Esophagus squamous epithelium (tissue), 5 donors: ENCODE data around the gene SPEN. TPM values are rescaled to one million over a fixed set of nuclear protein-coding genes. Genes with fewer than 3 reads are reported as not detected.

ENCODE experiments used
- DNase-seq: peaks from one replicate; lab custom pipeline; 2025; lab: John Stamatoyannopoulos, UW
- H3K27ac ChIP-seq, 4 donors: fragments of 200-600 bp; sonication (generic); one replicate each; pipeline ENCODE4 v1.5.1; 2016 to 2019; ENCODE audit warnings: mild to moderate bottlenecking in 1 of 4
- H3K27me3 ChIP-seq, 4 donors: fragments of 200-600 bp; sonication (generic); 1 replicate in 3 of 4; 2 replicates in 1 of 4; pipeline versions ENCODE4 v1.5.1 to v1.6.0; 2017 to 2021; ENCODE audit warnings: antibody characterized with exemption in 1 of 4
- H3K36me3 ChIP-seq, 3 donors: fragments of 200-600 bp; sonication (generic); one replicate each; pipeline ENCODE4 v1.5.1; 2016 to 2019
- H3K4me1 ChIP-seq, 3 donors: fragments of 200-600 bp; sonication (generic); one replicate each; pipeline ENCODE4 v1.5.1; 2017 to 2019
- H3K4me3 ChIP-seq, 4 donors: fragments of 200-600 bp; sonication (generic); 1 replicate in 3 of 4; 2 replicates in 1 of 4; pipeline ENCODE4 v1.5.1; 2016 to 2019; ENCODE audit warnings: mild to moderate bottlenecking in 2 of 4, moderate library complexity in 1 of 4
- H3K9me3 ChIP-seq, 3 donors: fragments of 200-600 bp; sonication (generic); one replicate each; pipeline ENCODE4 v1.5.1; 2016 to 2019
- POLR2A ChIP-seq, 4 donors: fragments of 450-650 bp; IDR thresholded peaks; one replicate each; pipeline ENCODE4 v1.6.1; 2017; ENCODE audit warnings: antibody characterized with exemption in 4 of 4, mild to moderate bottlenecking in 4 of 4, moderate library complexity in 3 of 4
- WGBS, 2 donors: methylation state at CpG; one replicate each; pipeline ENCODE4 v1.1.5; 2018; 5-methylcytosine and 5-hydroxymethylcytosine counted together
- intact Hi-C: fragments of 100-400 bp; cut with DNase I; formaldehyde crosslinking; loops from one replicate; pipeline ENCODE4 v1.15.0; 2022
- total RNA-seq, 4 donors: library from RNA; depleted of rRNA; stranded (reverse); fragments of >200 nt; gene quantifications; one replicate each; pipeline ENCODE4 v1.1.0, GENCODE V29; 2016
- TF ChIP-seq, protein P1 (sequence below), 6 experiments: fragments of 450-650 bp in 4 of 6; fragments of 200-600 bp in 2 of 6; sonication (generic) in 2 of 6; IDR thresholded peaks; one replicate each; pipeline ENCODE4 v1.5.1; 2016 to 2019; ENCODE audit warnings: antibody characterized with exemption in 6 of 6, mild to moderate bottlenecking in 4 of 6, moderate library complexity in 4 of 6
- donor health status: DM: yes; HTN: yes; CAD: no.

SPEN gene
- total RNA-seq, 4 donors from 2014 or later, result 22.4 to 36.0 (median 30.5) TPM

DNA sequence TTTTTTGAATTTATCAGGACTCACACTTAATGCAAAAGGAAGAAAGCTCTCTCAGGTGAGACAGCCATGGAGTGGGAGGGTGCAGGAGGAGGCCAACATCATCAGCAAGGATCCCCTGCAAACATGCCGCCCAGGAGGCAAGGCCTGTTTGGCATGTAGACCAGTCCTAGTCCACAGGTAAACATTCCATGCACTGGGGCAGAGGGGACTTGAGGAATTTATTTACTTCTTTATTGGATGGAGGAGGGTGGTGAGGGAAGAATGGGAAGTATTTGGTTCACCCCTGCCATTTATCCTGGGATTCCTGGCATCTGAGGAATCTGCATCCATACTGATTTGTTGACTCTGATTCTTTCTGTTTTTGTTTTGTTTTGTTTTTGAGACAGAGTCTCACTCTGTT, 38.6 kb upstream of the SPEN start:
- 75 to 88% methylated on average over 1 of the region's 1 CpG for WGBS, 2 donors
- no peaks in the 10 kb centered on the region for H3K9me3 ChIP-seq
- H3K4me3 ChIP-seq, result no peak overlapping the region
- no peak for TF ChIP-seq POLR2A (IDR thresholded peaks at IDR 0.05)
- TF ChIP-seq, protein P1, sequence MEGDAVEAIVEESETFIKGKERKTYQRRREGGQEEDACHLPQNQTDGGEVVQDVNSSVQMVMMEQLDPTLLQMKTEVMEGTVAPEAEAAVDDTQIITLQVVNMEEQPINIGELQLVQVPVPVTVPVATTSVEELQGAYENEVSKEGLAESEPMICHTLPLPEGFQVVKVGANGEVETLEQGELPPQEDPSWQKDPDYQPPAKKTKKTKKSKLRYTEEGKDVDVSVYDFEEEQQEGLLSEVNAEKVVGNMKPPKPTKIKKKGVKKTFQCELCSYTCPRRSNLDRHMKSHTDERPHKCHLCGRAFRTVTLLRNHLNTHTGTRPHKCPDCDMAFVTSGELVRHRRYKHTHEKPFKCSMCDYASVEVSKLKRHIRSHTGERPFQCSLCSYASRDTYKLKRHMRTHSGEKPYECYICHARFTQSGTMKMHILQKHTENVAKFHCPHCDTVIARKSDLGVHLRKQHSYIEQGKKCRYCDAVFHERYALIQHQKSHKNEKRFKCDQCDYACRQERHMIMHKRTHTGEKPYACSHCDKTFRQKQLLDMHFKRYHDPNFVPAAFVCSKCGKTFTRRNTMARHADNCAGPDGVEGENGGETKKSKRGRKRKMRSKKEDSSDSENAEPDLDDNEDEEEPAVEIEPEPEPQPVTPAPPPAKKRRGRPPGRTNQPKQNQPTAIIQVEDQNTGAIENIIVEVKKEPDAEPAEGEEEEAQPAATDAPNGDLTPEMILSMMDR (IDR thresholded peaks at IDR 0.05), result no peak
- no peaks in the 10 kb centered on the region for H3K36me3 ChIP-seq
- peaks cover 0 to 8% (median 0%) of the 10 kb centered on the region in 3 donors for H3K4me1 ChIP-seq
- intact Hi-C loops, result no loop called here
- no peak for DNase-seq
- H3K27ac ChIP-seq, result no peak overlapping the region
- H3K27me3 ChIP-seq, result no peaks in the 10 kb centered on the region

- peak overlapping the region in 1 of 4 donors; percentile 30 for H3K27ac ChIP-seq
- DNase-seq, result no peak
- TF ChIP-seq, protein P1 (IDR thresholded peaks at IDR 0.05), result no peak
- TF ChIP-seq POLR2A (IDR thresholded peaks at IDR 0.05), result no peak
- 46 to 47% methylated on average over 1 of the region's 1 CpG for WGBS, 2 donors
- no peaks in the 10 kb centered on the region for H3K27me3 ChIP-seq
- H3K36me3 ChIP-seq, result no peaks in the 10 kb centered on the region
- H3K4me3 ChIP-seq, result no peak overlapping the region
- peaks cover 0 to 8% (median 0%) of the 10 kb centered on the region in 3 donors for H3K4me1 ChIP-seq
- intact Hi-C loops, result loop anchor here (10.0 kb wide), 1 partner anchor 185 kb away; no protein-coding TSS in a partner anchor
- no peaks in the 10 kb centered on the region for H3K9me3 ChIP-seq
Measured at GRCh38 chr1:15810073-15810472, 37.4 kb upstream of the SPEN start.

- Histone ChIP-seq H3K36me3 (no peaks in the 10 kb centered on the region), H3K4me1 (peaks cover 0 to 26% (median 5%) of the 10 kb centered on the region in 3 donors), H3K4me3 (no peak overlapping the region), H3K27me3 (no peaks in the 10 kb centered on the region), H3K27ac (peak overlapping the region in 3 of 4 donors; percentile 42 to 61 (median 47)), H3K9me3 (no peaks in the 10 kb centered on the region)
- 37 to 59% methylated on average over 5 of the region's 5 CpGs for WGBS, 2 donors
- TF ChIP-seq POLR2A (IDR thresholded peaks at IDR 0.05), result no peak
- TF ChIP-seq, protein P1 (IDR thresholded peaks at IDR 0.05), result no peak
- no peak for DNase-seq
- intact Hi-C loops, result loop anchor here (10.0 kb wide), 1 partner anchor 178 kb away; no protein-coding TSS in a partner anchor
Measured at GRCh38 chr1:15816674-15817073, 30.8 kb upstream of the SPEN start.

DNA sequence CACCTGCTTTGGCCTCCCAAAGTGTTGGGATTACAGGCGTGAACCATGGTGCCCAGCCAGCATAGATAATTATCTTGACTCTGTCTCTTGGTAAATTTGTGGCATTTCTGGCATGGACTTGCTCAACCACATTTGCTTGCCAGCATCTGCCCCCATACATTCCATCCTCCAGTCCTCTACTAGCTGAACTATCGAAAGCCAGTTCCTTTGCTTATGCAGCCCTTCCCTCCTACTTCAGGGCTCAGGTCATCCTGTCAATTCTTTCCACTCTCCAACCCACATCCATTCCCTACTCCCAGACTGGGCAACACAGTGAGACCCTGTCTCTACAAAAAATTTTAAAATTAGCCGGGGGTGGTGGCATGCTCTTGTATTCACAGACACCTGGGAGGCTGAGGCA, 27.0 kb upstream of the SPEN start:
- TF ChIP-seq POLR2A (IDR thresholded peaks at IDR 0.05), result no peak
- TF ChIP-seq, protein P1 (IDR thresholded peaks at IDR 0.05), result no peak
- intact Hi-C loops, result no loop called here
- Histone ChIP-seq H3K27me3 (no peaks in the 10 kb centered on the region), H3K27ac (no peak overlapping the region), H3K9me3 (no peaks in the 10 kb centered on the region), H3K4me1 (peaks cover 0 to 38% (median 5%) of the 10 kb centered on the region in 3 donors), H3K4me3 (no peak overlapping the region), H3K36me3 (no peaks in the 10 kb centered on the region)
- 47 to 76% methylated on average over 3 of the region's 3 CpGs for WGBS, 2 donors
- DNase-seq, result no peak

DNA sequence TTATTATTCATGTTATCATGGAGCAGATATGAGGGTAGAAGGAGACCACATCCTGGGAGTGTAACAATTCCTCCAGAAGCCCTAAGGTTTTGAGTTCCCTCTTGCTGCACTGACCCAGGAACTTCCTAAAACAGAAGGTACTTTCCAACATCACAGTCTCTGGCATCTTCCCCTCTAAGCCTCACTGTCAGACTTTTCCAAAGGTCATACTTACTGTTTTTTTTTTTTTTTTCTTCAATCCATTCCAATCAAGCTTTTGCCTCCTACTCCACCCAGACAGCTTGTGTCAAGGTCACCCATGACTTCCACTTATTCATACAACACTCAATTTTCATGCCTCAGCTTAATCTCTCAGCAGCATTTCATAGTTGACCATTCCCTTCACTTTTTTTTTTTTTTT, 21.7 kb upstream of the SPEN start:
- peaks cover 8 to 56% (median 9%) of the 10 kb centered on the region in 3 donors for H3K4me1 ChIP-seq
- intact Hi-C loops, result no loop called here
- H3K9me3 ChIP-seq, result no peaks in the 10 kb centered on the region
- H3K27ac ChIP-seq, result peak overlapping the region in 2 of 4 donors; percentile 4 to 64
- DNase-seq, result no peak
- H3K27me3 ChIP-seq, result no peaks in the 10 kb centered on the region
- no peak overlapping the region for H3K4me3 ChIP-seq
- TF ChIP-seq, protein P1 (IDR thresholded peaks at IDR 0.05), result no peak
- TF ChIP-seq POLR2A (IDR thresholded peaks at IDR 0.05), result no peak
- no peaks in the 10 kb centered on the region for H3K36me3 ChIP-seq
